Chondrocyte (in vitro differentiated cells): Measurements from ENCODE around the gene ATP6AP2. TPM values are rescaled to one million over a fixed set of nuclear protein-coding genes. Genes with fewer than 3 reads are reported as not detected.
"Not testable (repeated sequence)": the region's sequence is repeated elsewhere in the genome, so short reads cannot be mapped to it uniquely, and the experiment has no call there.

ENCODE experiments used
- DNase-seq: peaks from one replicate; pipeline ENCODE4 v3.0.0; 2021; ENCODE audit warnings: mixed read lengths, low spot score
- H3K27ac Mint-ChIP-seq: one replicate; pipeline ENCODE4 v1.8.0; 2021; ENCODE audit warnings: mild to moderate bottlenecking, moderate library complexity, mixed read lengths; ENCODE audit not compliant: unreplicated experiment
- H3K27me3 Mint-ChIP-seq: 2 replicates; pipeline ENCODE4 v1.8.0; 2021; ENCODE audit warnings: low read depth, mixed read lengths
- H3K36me3 Mint-ChIP-seq: 2 replicates; pipeline ENCODE4 v1.8.0; 2021; ENCODE audit warnings: low read depth, mixed read lengths
- H3K4me1 Mint-ChIP-seq: 2 replicates; pipeline ENCODE4 v1.8.0; 2021; ENCODE audit warnings: low read depth, mild to moderate bottlenecking, mixed read lengths
- H3K4me3 Mint-ChIP-seq: one replicate; pipeline ENCODE4 v1.8.0; 2021; ENCODE audit warnings: mild to moderate bottlenecking, moderate library complexity, mixed read lengths; ENCODE audit not compliant: unreplicated experiment
- H3K9me3 Mint-ChIP-seq: 2 replicates; pipeline ENCODE4 v1.8.0; 2021; ENCODE audit warnings: low read depth, mixed read lengths
- total RNA-seq: library from RNA; stranded (reverse); gene quantifications from 3 replicates; pipeline ENCODE4 v1.2.1, GENCODE V29; 2021
- TF ChIP-seq, protein P1 (sequence below): fragments of 200-600 bp; sonication (generic); IDR thresholded peaks from 2 replicates; pipeline ENCODE4 v1.5.0; 2021; ENCODE audit warnings: antibody characterized with exemption, mild to moderate bottlenecking, moderate library complexity

ATP6AP2 gene
- total RNA-seq, 1 donor from 2014 or later, result 163 TPM

DNA sequence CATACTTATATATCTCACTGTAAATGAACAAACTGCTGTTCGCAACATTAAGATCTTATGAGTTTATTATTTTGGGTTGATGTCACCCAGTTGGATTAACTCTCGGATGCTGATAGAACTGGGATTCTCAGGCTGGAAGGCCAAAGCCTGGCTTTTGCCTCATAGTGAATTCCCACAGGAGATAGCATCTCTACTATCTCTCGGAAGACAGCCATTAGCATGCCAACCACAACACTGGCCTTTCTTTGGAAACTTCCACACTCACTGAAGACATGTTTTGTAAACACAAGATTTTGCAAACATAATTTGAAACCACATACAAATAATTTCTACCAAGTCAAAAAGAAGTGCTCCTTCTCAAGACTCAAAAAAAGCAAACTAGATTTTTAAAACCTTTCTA is 4.5 kb upstream of the ATP6AP2 start:
- Mint-ChIP-seq H3K9me3 (peaks cover 3% of the 10 kb centered on the region), H3K27ac (no peak overlapping the region), H3K27me3 (no peaks in the 10 kb centered on the region), H3K36me3 (no peaks in the 10 kb centered on the region), H3K4me3 (no peak overlapping the region), H3K4me1 (no peaks in the 10 kb centered on the region)
- TF ChIP-seq, protein P1, sequence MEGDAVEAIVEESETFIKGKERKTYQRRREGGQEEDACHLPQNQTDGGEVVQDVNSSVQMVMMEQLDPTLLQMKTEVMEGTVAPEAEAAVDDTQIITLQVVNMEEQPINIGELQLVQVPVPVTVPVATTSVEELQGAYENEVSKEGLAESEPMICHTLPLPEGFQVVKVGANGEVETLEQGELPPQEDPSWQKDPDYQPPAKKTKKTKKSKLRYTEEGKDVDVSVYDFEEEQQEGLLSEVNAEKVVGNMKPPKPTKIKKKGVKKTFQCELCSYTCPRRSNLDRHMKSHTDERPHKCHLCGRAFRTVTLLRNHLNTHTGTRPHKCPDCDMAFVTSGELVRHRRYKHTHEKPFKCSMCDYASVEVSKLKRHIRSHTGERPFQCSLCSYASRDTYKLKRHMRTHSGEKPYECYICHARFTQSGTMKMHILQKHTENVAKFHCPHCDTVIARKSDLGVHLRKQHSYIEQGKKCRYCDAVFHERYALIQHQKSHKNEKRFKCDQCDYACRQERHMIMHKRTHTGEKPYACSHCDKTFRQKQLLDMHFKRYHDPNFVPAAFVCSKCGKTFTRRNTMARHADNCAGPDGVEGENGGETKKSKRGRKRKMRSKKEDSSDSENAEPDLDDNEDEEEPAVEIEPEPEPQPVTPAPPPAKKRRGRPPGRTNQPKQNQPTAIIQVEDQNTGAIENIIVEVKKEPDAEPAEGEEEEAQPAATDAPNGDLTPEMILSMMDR, result no peak
- DNase-seq, result no peak

DNA sequence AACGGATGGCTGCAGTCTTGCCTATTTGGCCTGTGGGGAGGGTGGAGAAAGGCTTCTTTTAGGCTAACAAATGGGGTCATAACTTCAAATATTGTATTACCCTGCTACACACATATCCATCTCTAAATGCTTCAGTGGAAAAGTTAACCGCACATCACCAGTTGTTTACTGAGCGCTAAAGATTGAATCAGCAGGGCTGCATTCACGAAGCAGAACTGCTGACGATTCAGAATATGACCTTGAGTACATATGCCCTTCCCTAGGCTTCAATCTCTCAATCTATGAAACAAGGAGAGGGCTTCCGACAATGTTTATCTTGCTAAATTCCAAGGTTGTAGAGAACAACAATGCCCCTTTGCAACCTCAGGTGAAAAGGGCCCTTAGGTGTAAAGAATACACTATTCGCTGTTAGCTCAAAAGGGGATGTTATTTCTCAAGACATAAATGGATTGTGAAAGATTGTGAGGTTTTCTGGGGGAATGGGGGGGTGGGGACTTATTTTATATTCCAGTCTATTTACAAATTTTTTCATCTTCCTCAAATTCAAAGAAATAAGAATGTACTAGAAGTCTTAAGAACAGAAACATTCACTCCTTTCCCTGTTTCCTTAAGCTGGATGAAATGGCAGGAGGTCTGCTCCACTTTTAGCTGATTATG is 2.6 kb upstream of the ATP6AP2 start:
- TF ChIP-seq, protein P1, result no peak
- Mint-ChIP-seq H3K4me3 (no peak overlapping the region), H3K27ac (no peak overlapping the region), H3K9me3 (peaks cover 3% of the 10 kb centered on the region), H3K36me3 (no peaks in the 10 kb centered on the region), H3K27me3 (no peaks in the 10 kb centered on the region), H3K4me1 (peaks cover 12% of the 10 kb centered on the region)
- DNase-seq, result no peak

DNA sequence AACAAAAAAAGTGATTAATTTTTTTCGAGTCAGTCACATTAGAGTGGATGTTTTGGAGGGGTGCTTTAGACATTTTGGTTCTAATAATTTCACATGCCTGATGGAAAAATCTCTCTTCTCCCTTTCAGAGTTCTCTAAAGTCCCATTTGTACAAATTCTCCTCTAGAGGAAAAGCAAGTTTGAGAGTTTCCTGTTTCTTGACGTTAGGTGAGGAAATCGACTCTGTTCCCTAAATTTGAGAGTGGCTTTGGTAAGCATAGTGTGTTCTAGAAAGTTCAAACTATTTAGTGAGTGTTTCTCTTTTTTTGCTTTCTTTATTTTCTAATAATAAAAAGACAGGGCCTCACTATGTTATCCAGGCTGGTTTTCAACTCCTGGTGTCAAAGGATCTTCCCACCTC is 1.6 kb upstream of the ATP6AP2 start:
- no peak overlapping the region for H3K4me3 Mint-ChIP-seq
- H3K4me1 Mint-ChIP-seq, result peaks cover 12% of the 10 kb centered on the region
- DNase-seq, result no peak
- no peaks in the 10 kb centered on the region for H3K27me3 Mint-ChIP-seq
- TF ChIP-seq, protein P1, result no peak
- peaks cover 3% of the 10 kb centered on the region for H3K9me3 Mint-ChIP-seq
- no peaks in the 10 kb centered on the region for H3K36me3 Mint-ChIP-seq
- H3K27ac Mint-ChIP-seq, result no peak overlapping the region

DNA sequence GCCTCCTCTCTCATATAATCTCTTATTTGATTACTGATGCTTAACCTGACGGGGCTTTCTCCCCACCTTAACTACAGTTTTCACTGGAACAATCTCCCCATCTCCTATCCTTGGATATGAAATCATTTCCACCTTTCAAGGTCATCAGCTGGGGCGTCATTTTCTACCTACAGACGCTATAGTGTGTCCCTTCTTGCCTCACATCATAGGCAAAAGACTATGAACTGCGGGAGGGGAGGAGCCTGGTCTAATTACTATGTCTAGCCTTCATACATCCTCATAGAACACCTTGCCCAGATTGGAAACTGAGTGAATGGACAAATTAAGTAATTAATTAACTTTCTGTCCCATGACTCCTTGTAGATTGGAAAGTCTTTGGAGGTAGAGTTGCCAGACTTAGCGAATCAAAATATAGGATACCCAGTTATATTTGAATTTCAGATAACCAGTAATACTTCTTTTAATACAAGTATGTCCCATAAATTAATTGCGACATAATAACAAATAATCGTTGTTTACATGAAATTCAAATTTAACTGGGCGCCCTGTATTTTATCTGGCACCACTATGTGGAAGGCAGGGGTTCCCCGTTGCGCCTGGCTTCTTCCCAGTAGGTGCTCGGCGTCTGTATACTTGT is 752 bp upstream of the ATP6AP2 start:
- no peaks in the 10 kb centered on the region for H3K36me3 Mint-ChIP-seq
- DNase-seq, result no peak
- H3K27me3 Mint-ChIP-seq, result no peaks in the 10 kb centered on the region
- H3K4me3 Mint-ChIP-seq, result peak overlapping the region; percentile 84
- H3K4me1 Mint-ChIP-seq, result peaks cover 12% of the 10 kb centered on the region
- peak overlapping the region; percentile 91 for H3K27ac Mint-ChIP-seq
- H3K9me3 Mint-ChIP-seq, result peaks cover 3% of the 10 kb centered on the region
- TF ChIP-seq, protein P1, result no peak

DNA sequence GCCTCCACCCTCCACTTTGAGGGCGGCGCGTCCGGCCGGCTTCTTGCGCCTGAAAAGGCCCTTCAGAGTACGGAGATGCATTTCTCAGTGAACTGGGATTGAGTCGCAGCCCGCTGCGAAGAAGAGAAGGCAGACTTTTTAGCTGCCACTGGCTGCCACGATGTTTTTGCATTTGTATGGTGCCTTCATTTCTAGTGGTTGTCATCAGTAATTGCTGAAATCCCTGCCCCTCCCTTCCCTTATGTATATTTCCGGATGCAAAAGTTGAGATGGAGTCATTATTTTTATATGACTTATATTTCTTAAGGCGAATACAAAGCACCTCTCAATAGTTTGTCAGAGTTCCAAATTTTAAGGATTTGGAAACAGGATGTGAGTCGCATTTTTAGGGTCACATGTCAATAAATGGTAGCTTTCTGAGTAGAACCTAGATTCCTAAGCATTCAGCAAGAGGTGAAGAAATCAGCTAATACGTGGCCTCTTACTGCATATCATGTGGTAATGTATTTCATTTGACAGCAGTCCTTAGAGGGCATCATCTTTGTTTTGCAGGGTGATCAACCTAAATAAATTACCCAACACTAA is 658 bp downstream of the ATP6AP2 start:
- no peaks in the 10 kb centered on the region for H3K36me3 Mint-ChIP-seq
- TF ChIP-seq, protein P1, result no peak
- peak overlapping the region; percentile 71 for H3K4me3 Mint-ChIP-seq
- peaks cover 2% of the 10 kb centered on the region for H3K9me3 Mint-ChIP-seq
- H3K27ac Mint-ChIP-seq, result peak overlapping the region; percentile 64
- no peaks in the 10 kb centered on the region for H3K27me3 Mint-ChIP-seq
- peaks cover 12% of the 10 kb centered on the region for H3K4me1 Mint-ChIP-seq
- DNase-seq, result no peak

GRCh38 chrX:40582178-40582577 is 1.4 kb downstream of the ATP6AP2 start:
- Mint-ChIP-seq H3K4me1 (peaks cover 12% of the 10 kb centered on the region), H3K4me3 (peak overlapping the region; percentile 71)
- DNase-seq, H3K27me3 Mint-ChIP-seq, H3K27ac Mint-ChIP-seq, H3K36me3 Mint-ChIP-seq, H3K9me3 Mint-ChIP-seq: not testable (repeated sequence)
